ENCODE measurements around the gene RNFT2. TPM values are rescaled to one million over a fixed set of nuclear protein-coding genes. Genes with fewer than 3 reads are reported as not detected.

Gene RNFT2
- total RNA-seq, 1 experiment from 2014 or later, result 29.5 TPM

GRCh38 chr12:116853507-116853906, 115.4 kb downstream of the RNFT2 start:
- Histone ChIP-seq H2AFZ (ENCODE audit: low read length) (no peak overlapping the region), H4K5ac (ENCODE audit: insufficient read length, low read depth, low read length) (no peak overlapping the region), H4K8ac (replicated peaks; ENCODE audit: insufficient read length, low read depth, low read length) (no peak overlapping the region), H3K79me2 (ENCODE audit: insufficient read depth, low read length) (no peaks in the 10 kb centered on the region), H3K79me1 (ENCODE audit: insufficient read depth, low read depth, low read length, poor library complexity, severe bottlenecking) (no peaks in the 10 kb centered on the region), H3K9me3 (ENCODE audit: control insufficient read depth, low read depth, low read length) (no peaks in the 10 kb centered on the region), H3K14ac (ENCODE audit: insufficient read depth, low read length) (no peak overlapping the region), H3K56ac (ENCODE audit: insufficient read length, low read depth, low read length) (no peak overlapping the region), H3K23me2 (ENCODE audit: insufficient read length, low read depth, low read length, poor library complexity, severe bottlenecking) (no peaks in the 10 kb centered on the region), H2BK120ac (ENCODE audit: low read depth, low read length, poor library complexity, severe bottlenecking) (no peak overlapping the region), H2BK15ac (ENCODE audit: low read depth, low read length) (no peak overlapping the region), H4K20me1 (ENCODE audit: control insufficient read depth, insufficient read depth, insufficient read length) (no peaks in the 10 kb centered on the region), H2AK5ac (ENCODE audit: insufficient read length, low read length) (no peak overlapping the region), H3K27ac (ENCODE audit: insufficient read length, low read depth, low read length) (no peak overlapping the region), H2BK5ac (ENCODE audit: insufficient read length, low read length) (no peak overlapping the region), H3K9ac (ENCODE audit: extremely low read depth, insufficient read length, low read length) (no peak overlapping the region), H3K4me2 (ENCODE audit: insufficient read depth, insufficient read length, low read length) (no peak overlapping the region), H4K91ac (ENCODE audit: insufficient read length, low read depth, low read length) (no peak overlapping the region), H3K18ac (ENCODE audit: insufficient read length, low read depth, low read length) (no peak overlapping the region), H3T11ph (ENCODE audit: low read length) (no peak overlapping the region), H3K4me1 (ENCODE audit: insufficient read depth, low read length) (no peaks in the 10 kb centered on the region), H3K4ac (ENCODE audit: low read depth, low read length) (no peak overlapping the region), H2BK20ac (ENCODE audit: low read depth, low read length, poor library complexity, severe bottlenecking) (no peak overlapping the region), H2BK12ac (ENCODE audit: insufficient read length, low read depth, low read length) (no peak overlapping the region), H3K27me3 (ENCODE audit: insufficient read depth, low read length) (no peaks in the 10 kb centered on the region), H3K23ac (ENCODE audit: insufficient read length, low read depth, low read length) (no peak overlapping the region)
- Mint-ChIP-seq H3K36me3 (ENCODE audit: insufficient read depth in 1 of 3, low read depth in 3 of 3) (peaks cover 0 to 7% (median 5%) of the 10 kb centered on the region in 3 experiments; a peak in 3 of 7 replicates), H3K27ac (no peak overlapping the region), H3K4me1 (peaks cover 1 to 5% of the 10 kb centered on the region in 2 experiments), H3K27me3 (ENCODE audit: low read depth) (peaks cover 4% of the 10 kb centered on the region; the same call in 1 of the 2 replicates), H3K4me3 (no peak overlapping the region), H3K9me3 (no peaks in the 10 kb centered on the region)
- no CpG with 5 or more reads among the region's 5 CpGs for WGBS (ENCODE audit: extremely low coverage, insufficient read length, low lambda C conversion rate)
- no peak for TF ChIP-seq CTCF (conservative IDR thresholded peaks at IDR 0.05)
- no peak for DNase-seq

All from H9 (cell line).